Measurements from ENCODE around the gene FHIT. TPM values are rescaled to one million over a fixed set of nuclear protein-coding genes. Genes with fewer than 3 reads are reported as not detected.
A peak's percentile ranks its signal among the peaks of the same experiment; 100 is the strongest.

FHIT gene
- total and polyA plus RNA-seq, 11 donors: 4.2 to 26.8 (median 16.5) TPM

DNA sequence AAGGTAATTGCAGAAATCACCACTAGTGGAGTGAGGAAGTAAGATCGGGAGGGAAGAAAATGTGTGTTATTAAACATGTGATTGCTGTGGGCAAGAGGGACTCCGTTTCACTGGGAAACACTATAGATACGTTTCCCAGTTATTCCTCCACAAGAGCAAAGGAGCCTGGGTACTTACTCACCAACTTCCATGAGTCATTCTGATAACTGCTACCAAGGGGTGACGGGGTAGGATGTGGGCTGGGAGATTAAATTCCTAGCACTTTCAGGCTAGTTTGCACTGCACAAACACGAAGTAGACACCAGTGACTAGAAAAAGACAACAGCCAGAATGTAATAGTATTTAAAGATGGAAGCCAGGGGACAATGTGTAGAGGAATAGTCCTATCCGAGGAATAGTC, 1388.6 kb downstream of the FHIT start:
- Histone ChIP-seq H3K36me3 (no peaks in the 10 kb centered on the region), H3K27ac (no peak overlapping the region), H3K9me3 (no peaks in the 10 kb centered on the region), H3K4me3 (no peak overlapping the region), H3K4me1 (peaks cover 0 to 3% (median 0%) of the 10 kb centered on the region in 12 donors), H3K27me3 (no peaks in the 10 kb centered on the region)
- DNase-seq (no peak), ATAC-seq (no peak)
- no peak for TF ChIP-seq POLR2A (IDR thresholded peaks at IDR 0.05)
- TF ChIP-seq, protein P1, sequence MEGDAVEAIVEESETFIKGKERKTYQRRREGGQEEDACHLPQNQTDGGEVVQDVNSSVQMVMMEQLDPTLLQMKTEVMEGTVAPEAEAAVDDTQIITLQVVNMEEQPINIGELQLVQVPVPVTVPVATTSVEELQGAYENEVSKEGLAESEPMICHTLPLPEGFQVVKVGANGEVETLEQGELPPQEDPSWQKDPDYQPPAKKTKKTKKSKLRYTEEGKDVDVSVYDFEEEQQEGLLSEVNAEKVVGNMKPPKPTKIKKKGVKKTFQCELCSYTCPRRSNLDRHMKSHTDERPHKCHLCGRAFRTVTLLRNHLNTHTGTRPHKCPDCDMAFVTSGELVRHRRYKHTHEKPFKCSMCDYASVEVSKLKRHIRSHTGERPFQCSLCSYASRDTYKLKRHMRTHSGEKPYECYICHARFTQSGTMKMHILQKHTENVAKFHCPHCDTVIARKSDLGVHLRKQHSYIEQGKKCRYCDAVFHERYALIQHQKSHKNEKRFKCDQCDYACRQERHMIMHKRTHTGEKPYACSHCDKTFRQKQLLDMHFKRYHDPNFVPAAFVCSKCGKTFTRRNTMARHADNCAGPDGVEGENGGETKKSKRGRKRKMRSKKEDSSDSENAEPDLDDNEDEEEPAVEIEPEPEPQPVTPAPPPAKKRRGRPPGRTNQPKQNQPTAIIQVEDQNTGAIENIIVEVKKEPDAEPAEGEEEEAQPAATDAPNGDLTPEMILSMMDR (IDR thresholded peaks at IDR 0.05): no peak
- intact Hi-C loops (cut with DNase I): no loop called here
- WGBS, 4 donors: 64 to 78% (median 73%) methylated on average over 6 of the region's 6 CpGs

DNA sequence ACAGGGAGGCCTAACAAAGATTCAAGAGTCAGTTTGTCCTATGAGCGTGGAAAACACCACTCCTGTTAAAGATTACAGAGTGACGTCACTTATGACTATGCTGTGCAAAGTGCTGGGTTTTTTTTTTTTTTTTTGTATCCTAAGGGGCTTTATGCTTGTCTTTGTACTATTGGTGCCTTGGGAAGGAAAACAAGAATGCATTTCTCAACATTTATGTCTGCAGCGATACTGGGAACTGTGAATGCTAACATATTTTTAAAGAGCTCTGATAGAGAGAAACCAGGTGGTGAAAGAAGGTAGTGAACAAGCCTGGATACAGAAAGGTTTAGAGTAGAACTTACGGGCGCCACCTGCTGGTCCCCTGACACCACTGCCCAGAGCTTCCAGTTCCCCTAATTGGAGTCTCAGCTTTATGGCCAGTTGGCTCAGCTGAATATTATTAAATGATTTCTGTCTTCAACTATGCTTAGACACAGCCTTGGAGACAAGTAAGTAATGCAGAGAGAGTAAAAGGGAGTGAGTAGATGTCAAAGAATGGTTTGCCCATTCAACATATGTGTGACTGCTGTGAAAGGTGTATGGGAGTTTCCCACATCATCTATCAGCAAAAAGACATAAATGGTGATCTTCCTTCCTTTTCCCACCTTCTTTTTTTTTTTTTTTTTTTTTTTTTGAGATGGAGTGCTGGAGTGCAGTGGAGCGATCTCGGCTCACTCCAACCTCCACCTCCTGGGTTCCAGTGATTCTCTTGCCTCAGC, 1393.5 kb downstream of the FHIT start:
- H3K9me3 ChIP-seq: no peaks in the 10 kb centered on the region
- ATAC-seq (peak; percentile 89 to 97 (median 94)), DNase-seq (peak; percentile 69 to 86 (median 80))
- no peaks in the 10 kb centered on the region for H3K27me3 ChIP-seq
- peak overlapping the region in 1 of 12 donors; percentile 27 for H3K4me3 ChIP-seq
- peaks cover 0 to 7% (median 0%) of the 10 kb centered on the region in 12 donors for H3K4me1 ChIP-seq
- H3K36me3 ChIP-seq: no peaks in the 10 kb centered on the region
- WGBS, 4 donors: 25 to 30% (median 29%) methylated on average over 7 of the region's 7 CpGs
- intact Hi-C loops (cut with DNase I): loop anchor here (1.0 to 10.0 kb wide), 14 partner anchors 280 to 1215 kb away; no protein-coding TSS in a partner anchor
- no peak for TF ChIP-seq POLR2A (IDR thresholded peaks at IDR 0.05)
- TF ChIP-seq, protein P1 (IDR thresholded peaks at IDR 0.05): peak; percentile 85 to 97 (median 90)
- H3K27ac ChIP-seq: no peak overlapping the region

GRCh38 chr3:59856934-59857460, 1394.3 kb downstream of the FHIT start:
- intact Hi-C loops (cut with DNase I): loop anchor here (1.0 to 10.0 kb wide), 14 partner anchors 280 to 1215 kb away; no protein-coding TSS in a partner anchor

More at GRCh38 chr3:59856934-59857460, 1394.3 kb downstream of the FHIT start:
- Histone ChIP-seq H3K27me3 (no peaks in the 10 kb centered on the region), H3K9me3 (no peaks in the 10 kb centered on the region), H3K27ac (no peak overlapping the region), H3K4me3 (no peak overlapping the region), H3K36me3 (no peaks in the 10 kb centered on the region), H3K4me1 (peaks cover 0 to 7% (median 0%) of the 10 kb centered on the region in 12 donors)
- ATAC-seq: peak in 1 of 4 donors; percentile 19
- WGBS, 4 donors: 62 to 70% (median 65%) methylated on average over 7 of the region's 7 CpGs
- DNase-seq: no peak
- TF ChIP-seq POLR2A (IDR thresholded peaks at IDR 0.05): no peak
- TF ChIP-seq, protein P1 (IDR thresholded peaks at IDR 0.05): no peak
